Mammary epithelial cell (primary cell): ENCODE measurements around the gene PPIL6.

ENCODE experiments used
- EZH2 ChIP-seq: IDR thresholded peaks from 2 replicates; pipeline ENCODE4 v1.6.1; 2012; ENCODE audit warnings: low read length, inconsistent platforms, borderline replicate concordance
- TF ChIP-seq, protein P1 (sequence below), 2 donors: IDR thresholded peaks in 1 of 2; conservative IDR thresholded peaks in 1 of 2; 2 replicates each; pipeline ENCODE4 v1.5.1; 2011 to 2012; ENCODE audit warnings: inconsistent platforms in 2 of 2, low read length in 2 of 2, mild to moderate bottlenecking in 2 of 2, control low read depth in 1 of 2, low read depth in 1 of 2; ENCODE audit not compliant: insufficient read depth in 1 of 2; ENCODE audit errors: extremely low read depth in 1 of 2

DNA sequence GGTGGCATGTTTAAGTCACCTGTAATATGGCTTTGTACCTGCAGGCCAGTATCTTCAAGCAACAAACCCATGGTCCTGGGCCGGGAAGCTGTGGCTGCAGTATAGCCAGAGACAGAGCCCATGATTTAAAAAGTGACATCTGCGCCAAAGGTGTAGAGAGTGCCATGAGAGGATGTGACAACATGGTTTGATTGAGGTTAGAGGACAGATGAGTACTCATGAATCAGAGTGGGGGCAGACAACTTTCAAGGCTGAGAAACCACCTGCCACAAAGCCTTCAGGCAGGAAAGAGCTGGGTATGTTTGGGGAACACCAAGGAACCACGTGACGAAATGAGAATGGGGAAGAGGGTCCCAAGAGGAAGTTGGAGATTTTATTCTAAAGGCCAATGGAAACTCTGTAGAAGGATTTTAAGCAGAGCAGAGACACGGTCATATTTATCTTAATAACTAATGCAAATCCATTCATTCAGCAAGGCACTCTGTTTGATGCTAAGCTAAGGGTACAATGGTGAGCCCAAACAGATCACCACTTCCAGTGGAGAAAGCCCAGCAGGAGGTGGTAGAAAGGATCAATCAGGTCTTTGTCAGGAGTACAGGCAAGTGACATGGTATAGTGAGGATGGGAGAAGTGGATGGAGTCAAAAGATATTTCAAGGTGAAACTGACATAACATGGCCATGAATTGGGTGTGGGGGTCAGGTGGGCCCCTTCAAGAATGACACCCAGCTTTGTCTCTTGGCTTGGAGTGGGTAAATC lies 18.5 kb upstream of the PPIL6 start:
- TF ChIP-seq, protein P1, sequence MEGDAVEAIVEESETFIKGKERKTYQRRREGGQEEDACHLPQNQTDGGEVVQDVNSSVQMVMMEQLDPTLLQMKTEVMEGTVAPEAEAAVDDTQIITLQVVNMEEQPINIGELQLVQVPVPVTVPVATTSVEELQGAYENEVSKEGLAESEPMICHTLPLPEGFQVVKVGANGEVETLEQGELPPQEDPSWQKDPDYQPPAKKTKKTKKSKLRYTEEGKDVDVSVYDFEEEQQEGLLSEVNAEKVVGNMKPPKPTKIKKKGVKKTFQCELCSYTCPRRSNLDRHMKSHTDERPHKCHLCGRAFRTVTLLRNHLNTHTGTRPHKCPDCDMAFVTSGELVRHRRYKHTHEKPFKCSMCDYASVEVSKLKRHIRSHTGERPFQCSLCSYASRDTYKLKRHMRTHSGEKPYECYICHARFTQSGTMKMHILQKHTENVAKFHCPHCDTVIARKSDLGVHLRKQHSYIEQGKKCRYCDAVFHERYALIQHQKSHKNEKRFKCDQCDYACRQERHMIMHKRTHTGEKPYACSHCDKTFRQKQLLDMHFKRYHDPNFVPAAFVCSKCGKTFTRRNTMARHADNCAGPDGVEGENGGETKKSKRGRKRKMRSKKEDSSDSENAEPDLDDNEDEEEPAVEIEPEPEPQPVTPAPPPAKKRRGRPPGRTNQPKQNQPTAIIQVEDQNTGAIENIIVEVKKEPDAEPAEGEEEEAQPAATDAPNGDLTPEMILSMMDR (conservative IDR thresholded peaks at IDR 0.05 in 1 of 2, IDR thresholded peaks at IDR 0.05 in 1 of 2; ENCODE audit: extremely low read depth in 1 of 2, insufficient read depth in 1 of 2, low read depth in 1 of 2, low read length in 2 of 2) = no peak
- no peak for TF ChIP-seq EZH2
